Endodermal cell (in vitro differentiated cells): ENCODE results near the gene ST6GAL1. TPM values are rescaled to one million over a fixed set of nuclear protein-coding genes. Genes with fewer than 3 reads are reported as not detected.

Source experiments
- DNase-seq: peaks from one replicate; pipeline ENCODE4 v3.0.0-alpha.2; 2017
- H3K27ac ChIP-seq: 2 replicates; pipeline ENCODE4 v1.5.1; 2013; ENCODE audit warnings: mild to moderate bottlenecking, low read depth, low read length, moderate library complexity
- H3K27me3 ChIP-seq: 2 replicates; pipeline ENCODE4 v1.6.1; 2013; ENCODE audit warnings: mild to moderate bottlenecking, low read length, moderate library complexity; ENCODE audit not compliant: insufficient read depth, control insufficient read depth, poor library complexity, severe bottlenecking
- H3K36me3 ChIP-seq: 2 replicates; pipeline ENCODE4 v1.7.0; 2013; ENCODE audit warnings: mild to moderate bottlenecking, low read length, moderate library complexity; ENCODE audit not compliant: control insufficient read depth, insufficient read depth
- H3K4me1 ChIP-seq: one replicate; pipeline ENCODE4 v1.7.0; 2013; ENCODE audit warnings: low read length; ENCODE audit not compliant: control insufficient read depth, insufficient read depth
- H3K4me3 ChIP-seq: 2 replicates; pipeline ENCODE4 v1.5.1; 2013; ENCODE audit warnings: mild to moderate bottlenecking, low read length, moderate library complexity
- H3K9ac ChIP-seq: 2 replicates; pipeline ENCODE4 v1.6.1; 2013; ENCODE audit warnings: mild to moderate bottlenecking, low read length, moderate library complexity; ENCODE audit not compliant: poor library complexity, severe bottlenecking; ENCODE audit errors: extremely low read depth
- H3K9me3 ChIP-seq: 2 replicates; pipeline ENCODE4 v1.6.1; 2013; ENCODE audit warnings: mild to moderate bottlenecking, low read length, moderate library complexity; ENCODE audit not compliant: control insufficient read depth
- H3K27ac Mint-ChIP-seq: 2 replicates; pipeline ENCODE4 v1.8.0; 2020; ENCODE audit warnings: mixed read lengths
- H3K27me3 Mint-ChIP-seq: 2 replicates; pipeline ENCODE4 v1.8.0; 2021; ENCODE audit warnings: mild to moderate bottlenecking, mixed read lengths; ENCODE audit not compliant: insufficient read depth
- H3K36me3 Mint-ChIP-seq: 2 replicates; pipeline ENCODE4 v1.8.0; 2020; ENCODE audit warnings: low read depth, mixed read lengths
- H3K4me1 Mint-ChIP-seq: 2 replicates; pipeline ENCODE4 v1.8.0; 2020; ENCODE audit warnings: mixed read lengths
- H3K4me3 Mint-ChIP-seq: 2 replicates; pipeline ENCODE4 v1.8.0; 2020; ENCODE audit warnings: mild to moderate bottlenecking, moderate library complexity, mixed read lengths
- H3K9me3 Mint-ChIP-seq: 2 replicates; pipeline ENCODE4 v1.8.0; 2020; ENCODE audit warnings: mild to moderate bottlenecking, mixed read lengths
- WGBS, 2 experiments: methylation state at CpG; one replicate each; pipeline versions ENCODE4 v1.1.5 to v1.1.7; 2013; ENCODE audit warnings: missing lambda C conversion rate in 2 of 2, mixed read lengths in 1 of 2; ENCODE audit not compliant: insufficient coverage in 1 of 2, insufficient read length in 1 of 2; 5-methylcytosine and 5-hydroxymethylcytosine counted together
- total RNA-seq, 2 donors: library from RNA; stranded (reverse); fragmentation: NEBNext Ultra II Directional in 1 of 2; extraction: Animal tissue kit (Norgen Biotek cat#: 25700) in 1 of 2; gene quantifications; 2 replicates in 1 of 2; 3 replicates in 1 of 2; pipeline ENCODE4 v1.2.1, GENCODE V29; 2021
- TF ChIP-seq, protein P1 (sequence below): fragments of 200-600 bp; sonication (generic); conservative IDR thresholded peaks from 2 replicates; pipeline ENCODE4 v1.5.0; 2021; ENCODE audit warnings: antibody characterized with exemption, mild to moderate bottlenecking

ST6GAL1 gene
- total RNA-seq, 2 donors from 2014 or later = 79.3 to 82.4 TPM

- H3K4me1 Mint-ChIP-seq = no peaks in the 10 kb centered on the region
- TF ChIP-seq, protein P1, sequence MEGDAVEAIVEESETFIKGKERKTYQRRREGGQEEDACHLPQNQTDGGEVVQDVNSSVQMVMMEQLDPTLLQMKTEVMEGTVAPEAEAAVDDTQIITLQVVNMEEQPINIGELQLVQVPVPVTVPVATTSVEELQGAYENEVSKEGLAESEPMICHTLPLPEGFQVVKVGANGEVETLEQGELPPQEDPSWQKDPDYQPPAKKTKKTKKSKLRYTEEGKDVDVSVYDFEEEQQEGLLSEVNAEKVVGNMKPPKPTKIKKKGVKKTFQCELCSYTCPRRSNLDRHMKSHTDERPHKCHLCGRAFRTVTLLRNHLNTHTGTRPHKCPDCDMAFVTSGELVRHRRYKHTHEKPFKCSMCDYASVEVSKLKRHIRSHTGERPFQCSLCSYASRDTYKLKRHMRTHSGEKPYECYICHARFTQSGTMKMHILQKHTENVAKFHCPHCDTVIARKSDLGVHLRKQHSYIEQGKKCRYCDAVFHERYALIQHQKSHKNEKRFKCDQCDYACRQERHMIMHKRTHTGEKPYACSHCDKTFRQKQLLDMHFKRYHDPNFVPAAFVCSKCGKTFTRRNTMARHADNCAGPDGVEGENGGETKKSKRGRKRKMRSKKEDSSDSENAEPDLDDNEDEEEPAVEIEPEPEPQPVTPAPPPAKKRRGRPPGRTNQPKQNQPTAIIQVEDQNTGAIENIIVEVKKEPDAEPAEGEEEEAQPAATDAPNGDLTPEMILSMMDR = no peak
- H3K27ac Mint-ChIP-seq = no peak overlapping the region
- no peak overlapping the region for H3K9ac ChIP-seq
- WGBS, 2 experiments = 92% methylated on average over 1 of the region's 1 CpG; no CpG with 5 or more reads in 1 of the 2 experiments
- H3K27me3 ChIP-seq = peaks cover 10% of the 10 kb centered on the region
- H3K4me1 ChIP-seq = no peaks in the 10 kb centered on the region
- H3K36me3 Mint-ChIP-seq = no peaks in the 10 kb centered on the region
- H3K4me3 Mint-ChIP-seq = no peak overlapping the region
- H3K27ac ChIP-seq = no peak overlapping the region
- H3K9me3 Mint-ChIP-seq = no peaks in the 10 kb centered on the region
- H3K36me3 ChIP-seq = no peaks in the 10 kb centered on the region
- no peak overlapping the region for H3K4me3 ChIP-seq
- H3K9me3 ChIP-seq = no peaks in the 10 kb centered on the region
- no peak for DNase-seq
- H3K27me3 Mint-ChIP-seq = peaks cover 29% of the 10 kb centered on the region
Measured at GRCh38 chr3:186925826-186926225, 4.5 kb upstream of the ST6GAL1 start.

DNA sequence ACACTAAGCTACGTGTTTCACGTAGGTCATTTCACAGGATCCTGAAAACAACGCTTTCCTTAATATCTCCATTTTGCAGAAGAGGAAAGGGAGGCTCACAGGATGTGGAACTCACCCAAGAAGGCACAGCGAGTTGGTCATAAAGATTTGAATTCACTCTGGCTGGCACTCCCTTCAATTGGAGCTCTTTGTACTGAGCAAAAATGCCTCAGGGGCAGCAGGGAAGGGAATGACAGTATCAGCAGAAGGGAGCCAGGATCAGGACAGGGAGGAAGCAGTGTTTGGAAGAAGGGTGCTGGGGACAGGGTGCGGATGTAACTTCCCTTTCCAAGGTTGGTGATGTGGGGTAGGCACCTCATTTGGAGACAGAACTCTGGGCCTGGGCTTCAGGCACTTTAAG, 1.1 kb upstream of the ST6GAL1 start:
- no peak for DNase-seq
- no peak overlapping the region for H3K4me3 Mint-ChIP-seq
- no peak overlapping the region for H3K4me3 ChIP-seq
- WGBS, 2 experiments = 93 to 95% methylated on average over 5 of the region's 5 CpGs
- TF ChIP-seq, protein P1 = no peak
- H3K36me3 Mint-ChIP-seq = peaks cover 9% of the 10 kb centered on the region
- H3K27ac ChIP-seq = no peak overlapping the region
- no peak overlapping the region for H3K9ac ChIP-seq
- H3K27me3 Mint-ChIP-seq = peaks cover 25% of the 10 kb centered on the region
- peaks cover 22% of the 10 kb centered on the region for H3K4me1 Mint-ChIP-seq
- H3K4me1 ChIP-seq = peaks cover 4% of the 10 kb centered on the region
- H3K9me3 ChIP-seq = no peaks in the 10 kb centered on the region
- peaks cover 9% of the 10 kb centered on the region for H3K36me3 ChIP-seq
- no peaks in the 10 kb centered on the region for H3K27me3 ChIP-seq
- no peak overlapping the region for H3K27ac Mint-ChIP-seq
- no peaks in the 10 kb centered on the region for H3K9me3 Mint-ChIP-seq

- H3K9ac ChIP-seq = no peak overlapping the region
- DNase-seq = no peak
- H3K36me3 ChIP-seq = peaks cover 13% of the 10 kb centered on the region
- H3K27me3 ChIP-seq = no peaks in the 10 kb centered on the region
- no peak overlapping the region for H3K27ac ChIP-seq
- H3K27me3 Mint-ChIP-seq = peaks cover 25% of the 10 kb centered on the region
- TF ChIP-seq, protein P1 = no peak
- peaks cover 22% of the 10 kb centered on the region for H3K4me1 Mint-ChIP-seq
- no peak overlapping the region for H3K27ac Mint-ChIP-seq
- peak overlapping the region; percentile 89 for H3K4me3 ChIP-seq
- H3K36me3 Mint-ChIP-seq = peaks cover 12% of the 10 kb centered on the region
- no peaks in the 10 kb centered on the region for H3K9me3 ChIP-seq
- H3K4me3 Mint-ChIP-seq = peak overlapping the region; percentile 91
- 62 to 78% methylated on average over 7 to 12 of the region's 12 CpGs for WGBS, 2 experiments
- H3K9me3 Mint-ChIP-seq = no peaks in the 10 kb centered on the region
- H3K4me1 ChIP-seq = peaks cover 4% of the 10 kb centered on the region
Measured at GRCh38 chr3:186929685-186930084, 641 bp upstream of the ST6GAL1 start.
